ENCODE data around the gene PRKCQ.

Gene PRKCQ

DNA sequence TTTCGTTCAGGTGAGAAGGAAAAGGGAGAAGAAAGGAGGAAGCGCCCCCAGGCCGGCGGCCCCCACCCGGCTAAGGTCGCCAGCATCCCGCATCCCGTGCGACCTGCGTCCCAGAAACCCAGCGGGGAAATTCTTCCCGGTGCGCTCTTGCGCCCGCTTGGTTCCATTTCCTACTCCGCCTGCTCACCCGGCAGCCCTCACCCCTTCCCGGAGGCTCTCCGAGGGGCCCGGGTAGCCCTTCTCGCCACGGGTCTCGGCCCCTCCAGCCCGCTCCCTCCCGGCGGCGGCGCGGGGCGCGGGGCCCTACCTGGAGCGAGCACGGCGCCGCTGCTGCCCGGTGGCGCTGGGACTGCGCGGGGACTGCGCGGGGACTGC, at the start of gene PRKCQ:
Gene PRKCQ, minus strand, starts transcription at position 373 of the 375 bp plus-strand sequence. CDS start 65,141 bp downstream, outside the sequence.
- DNase-seq (ENCODE audit: low read depth), result peak; percentile 10
- TF ChIP-seq, protein P1, sequence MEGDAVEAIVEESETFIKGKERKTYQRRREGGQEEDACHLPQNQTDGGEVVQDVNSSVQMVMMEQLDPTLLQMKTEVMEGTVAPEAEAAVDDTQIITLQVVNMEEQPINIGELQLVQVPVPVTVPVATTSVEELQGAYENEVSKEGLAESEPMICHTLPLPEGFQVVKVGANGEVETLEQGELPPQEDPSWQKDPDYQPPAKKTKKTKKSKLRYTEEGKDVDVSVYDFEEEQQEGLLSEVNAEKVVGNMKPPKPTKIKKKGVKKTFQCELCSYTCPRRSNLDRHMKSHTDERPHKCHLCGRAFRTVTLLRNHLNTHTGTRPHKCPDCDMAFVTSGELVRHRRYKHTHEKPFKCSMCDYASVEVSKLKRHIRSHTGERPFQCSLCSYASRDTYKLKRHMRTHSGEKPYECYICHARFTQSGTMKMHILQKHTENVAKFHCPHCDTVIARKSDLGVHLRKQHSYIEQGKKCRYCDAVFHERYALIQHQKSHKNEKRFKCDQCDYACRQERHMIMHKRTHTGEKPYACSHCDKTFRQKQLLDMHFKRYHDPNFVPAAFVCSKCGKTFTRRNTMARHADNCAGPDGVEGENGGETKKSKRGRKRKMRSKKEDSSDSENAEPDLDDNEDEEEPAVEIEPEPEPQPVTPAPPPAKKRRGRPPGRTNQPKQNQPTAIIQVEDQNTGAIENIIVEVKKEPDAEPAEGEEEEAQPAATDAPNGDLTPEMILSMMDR (conservative IDR thresholded peaks at IDR 0.05; ENCODE audit: low read length), result no peak; the same call in 1 of the 2 replicates
- H3K4me3 ChIP-seq (ENCODE audit: low read length), result peak within 1 kb of the TSS; percentile 50

DNA sequence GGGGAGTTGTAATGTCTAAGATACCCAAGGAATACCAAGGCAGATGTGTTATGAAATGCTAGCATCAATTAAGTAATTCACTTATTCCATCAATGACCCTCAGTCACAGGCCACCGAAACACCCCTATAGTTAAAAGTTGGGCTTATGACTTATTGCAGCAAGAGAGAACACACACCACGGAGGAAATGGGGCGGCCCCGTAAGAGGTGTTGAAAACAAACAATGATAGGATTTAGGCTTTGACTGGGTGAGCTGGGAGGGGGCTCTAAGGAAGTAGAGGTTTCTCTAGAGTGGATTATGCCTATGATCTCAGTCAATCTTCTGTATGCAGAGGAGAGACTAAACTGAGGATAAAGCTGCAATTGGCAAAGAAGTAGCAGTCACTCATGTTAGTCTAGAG, 45.4 kb upstream of the PRKCQ start:
- H3K4me3 ChIP-seq (ENCODE audit: low read length), result no peak overlapping the region
- TF ChIP-seq, protein P1 (conservative IDR thresholded peaks at IDR 0.05; ENCODE audit: low read length), result no peak
- no peak for DNase-seq (ENCODE audit: low read depth)

DNA sequence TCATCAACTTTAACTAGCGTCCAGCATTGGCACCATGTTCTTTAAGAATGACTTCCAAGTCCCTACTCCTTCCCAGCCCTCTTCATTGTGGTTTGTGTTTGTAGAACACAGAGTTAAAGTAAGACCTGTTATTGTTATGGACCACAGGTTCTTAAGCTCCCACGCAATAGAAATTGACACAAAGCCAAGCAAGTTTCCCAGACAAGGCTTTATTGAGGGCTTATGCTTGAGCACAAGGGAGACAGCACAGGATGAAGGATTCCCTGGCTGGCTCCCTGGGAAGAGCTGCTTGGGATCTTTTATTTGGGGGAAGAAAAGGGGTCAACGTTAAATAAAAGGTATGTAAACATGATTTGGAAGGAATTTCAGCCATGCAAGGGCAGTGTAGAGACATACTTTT, 44.3 kb upstream of the PRKCQ start:
- H3K4me3 ChIP-seq (ENCODE audit: low read length), result no peak overlapping the region
- TF ChIP-seq, protein P1 (conservative IDR thresholded peaks at IDR 0.05; ENCODE audit: low read length), result no peak
- no peak for DNase-seq (ENCODE audit: low read depth)

DNA sequence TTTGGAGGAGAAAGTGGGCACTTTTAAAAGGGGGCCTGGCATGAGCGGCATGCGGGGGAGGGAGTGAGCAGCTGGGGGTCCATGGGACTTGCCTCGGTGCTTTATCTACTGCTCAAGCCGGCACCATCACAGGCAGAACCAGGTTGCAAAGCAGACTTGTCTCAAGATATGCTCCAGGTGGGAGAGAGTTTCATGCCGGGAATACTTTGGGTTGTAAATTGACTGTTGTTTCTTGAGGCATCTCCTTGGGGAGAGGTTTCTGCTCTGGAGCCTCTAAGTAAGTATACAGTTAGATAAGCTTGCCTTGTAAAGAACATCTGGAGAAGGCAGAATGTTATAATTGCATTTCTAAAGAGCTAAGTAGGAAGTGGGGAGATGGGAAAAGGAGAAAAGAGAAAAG, 42.8 kb upstream of the PRKCQ start:
- TF ChIP-seq, protein P1 (conservative IDR thresholded peaks at IDR 0.05; ENCODE audit: low read length), result no peak
- DNase-seq (ENCODE audit: low read depth), result no peak
- H3K4me3 ChIP-seq (ENCODE audit: low read length), result no peak overlapping the region

DNA sequence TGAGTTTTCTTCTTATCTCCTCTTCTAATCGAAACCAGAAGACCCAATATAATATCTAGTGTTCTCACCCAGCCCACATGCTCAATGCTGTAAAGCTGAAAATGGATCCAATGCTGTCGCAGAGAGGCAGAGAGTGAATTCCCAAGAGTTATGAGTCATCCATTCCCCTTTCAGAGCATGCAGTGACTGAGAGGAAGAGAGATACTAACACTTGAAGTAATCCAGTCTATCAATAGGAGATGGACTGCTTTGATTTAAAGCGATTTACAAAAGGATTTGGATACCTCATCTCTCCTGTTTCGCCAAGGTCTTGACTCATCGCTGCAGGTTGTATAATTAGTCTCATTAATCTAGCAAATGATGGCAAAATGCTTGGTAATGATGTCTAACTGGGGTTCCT, 41.5 kb upstream of the PRKCQ start:
- TF ChIP-seq, protein P1 (conservative IDR thresholded peaks at IDR 0.05; ENCODE audit: low read length), result no peak
- no peak overlapping the region for H3K4me3 ChIP-seq (ENCODE audit: low read length)
- DNase-seq (ENCODE audit: low read depth), result no peak

DNA sequence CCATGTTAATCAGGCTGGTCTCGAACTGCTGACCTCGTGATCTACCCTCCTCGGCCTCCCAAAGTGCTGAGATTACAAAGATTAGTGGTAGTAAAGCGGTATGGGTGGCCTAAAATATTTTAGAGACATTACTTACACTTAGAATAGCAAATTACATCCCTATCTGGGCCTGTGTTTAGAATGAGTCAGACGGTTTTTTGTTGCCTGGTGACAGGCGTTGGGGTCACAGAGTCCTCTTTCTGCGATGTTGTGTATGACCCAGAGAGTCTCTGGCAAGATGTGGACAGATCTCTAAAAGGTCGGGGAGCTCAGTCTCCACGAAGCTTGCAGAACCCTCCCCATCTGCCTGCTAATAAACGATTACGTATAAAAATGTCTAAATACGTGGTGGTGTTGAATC, 39.6 kb upstream of the PRKCQ start:
- no peak overlapping the region for H3K4me3 ChIP-seq (ENCODE audit: low read length)
- TF ChIP-seq, protein P1 (conservative IDR thresholded peaks at IDR 0.05; ENCODE audit: low read length), result no peak
- DNase-seq (ENCODE audit: low read depth), result no peak

DNA sequence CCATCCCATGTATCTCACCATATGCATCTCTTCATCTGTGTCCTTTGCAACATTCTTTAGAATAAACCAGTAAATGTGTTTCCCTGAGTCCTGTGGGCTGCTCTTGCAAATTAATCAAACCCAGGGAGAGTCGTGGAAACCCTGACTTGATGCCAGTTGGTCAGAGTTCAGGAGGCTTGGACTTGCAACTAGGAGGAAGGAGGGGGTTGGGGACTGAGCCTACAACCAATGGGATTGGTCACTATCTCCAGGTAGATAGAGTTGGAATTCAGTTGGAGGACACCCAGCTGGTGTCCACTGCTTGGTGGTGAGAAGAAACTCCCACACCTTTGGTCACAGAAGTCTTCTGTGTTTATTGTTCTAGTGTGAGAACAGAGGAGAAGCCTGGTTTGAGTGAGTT, 38.3 kb upstream of the PRKCQ start:
- no peak for DNase-seq (ENCODE audit: low read depth)
- no peak overlapping the region for H3K4me3 ChIP-seq (ENCODE audit: low read length)
- TF ChIP-seq, protein P1 (conservative IDR thresholded peaks at IDR 0.05; ENCODE audit: low read length), result no peak
